HG02885 (cell line): ENCODE measurements around the gene TMTC2.
"Not testable (repeated sequence)": the region's sequence is repeated elsewhere in the genome, so short reads cannot be mapped to it uniquely, and the experiment has no call there.

ENCODE experiments used
- ATAC-seq: cut with Tn5 transposase; IDR thresholded peaks from one replicate; pipeline ENCODE4 v1.9.1; 2021; ENCODE audit warnings: mild to moderate bottlenecking; ENCODE audit not compliant: unreplicated experiment, poor library complexity

The TMTC2 gene

GRCh38 chr12:82833481-82833880, 146.8 kb downstream of the TMTC2 start:
- no peak for ATAC-seq

GRCh38 chr12:82835217-82835616, 148.5 kb downstream of the TMTC2 start:
- no peak for ATAC-seq

GRCh38 chr12:82838131-82838551, 151.4 kb downstream of the TMTC2 start:
- ATAC-seq, result no peak

- no peak for ATAC-seq
These were observed 152.1 kb downstream of the TMTC2 start for GRCh38 chr12:82838827-82839226.

GRCh38 chr12:82839796-82840195, 153.1 kb downstream of the TMTC2 start:
- ATAC-seq, result no peak

- no peak for ATAC-seq
These were observed 154.8 kb downstream of the TMTC2 start for GRCh38 chr12:82841487-82841904.

GRCh38 chr12:82842480-82842879, 155.8 kb downstream of the TMTC2 start:
- ATAC-seq, result no peak

- not testable (repeated sequence) for ATAC-seq
These were observed 158.4 kb downstream of the TMTC2 start for GRCh38 chr12:82845076-82845475.

GRCh38 chr12:82848845-82849244, 162.1 kb downstream of the TMTC2 start:
- ATAC-seq, result no peak

- peak; percentile 55 for ATAC-seq
These were observed 165.8 kb downstream of the TMTC2 start for GRCh38 chr12:82852529-82852928.

- no peak for ATAC-seq
These were observed 169.2 kb downstream of the TMTC2 start for GRCh38 chr12:82855872-82856271.

GRCh38 chr12:82857276-82857675, 170.6 kb downstream of the TMTC2 start:
- no peak for ATAC-seq

GRCh38 chr12:82857911-82858533, 171.3 kb downstream of the TMTC2 start:
- ATAC-seq, result no peak

GRCh38 chr12:82858534-82858917, 171.8 kb downstream of the TMTC2 start:
- no peak for ATAC-seq

- no peak for ATAC-seq
These were observed 175.5 kb downstream of the TMTC2 start for GRCh38 chr12:82862069-82862841.

- ATAC-seq, result no peak
These were observed 176.4 kb downstream of the TMTC2 start for GRCh38 chr12:82862876-82863649.

- no peak for ATAC-seq
These were observed 179.6 kb downstream of the TMTC2 start for GRCh38 chr12:82866227-82866775.

- ATAC-seq, result no peak
These were observed 180.2 kb downstream of the TMTC2 start for GRCh38 chr12:82866946-82867345.

GRCh38 chr12:82867762-82868500, 181.2 kb downstream of the TMTC2 start:
- no peak for ATAC-seq

GRCh38 chr12:82870771-82871377, 184.2 kb downstream of the TMTC2 start:
- peak; percentile 80 for ATAC-seq
